Activated CD4-positive, CD25-positive, alpha-beta regulatory T cell treated with anti-CD3 and anti-CD28 coated beads, Interleukin-2, amount 50 U/mL, for 16 hours (primary cell): ENCODE results near the gene GDNF.
"Not testable (repeated sequence)": the region's sequence is repeated elsewhere in the genome, so short reads cannot be mapped to it uniquely, and the experiment has no call there.

ENCODE experiments used
- DNase-seq: peaks from one replicate; pipeline ENCODE4 v3.0.0-alpha.2; 2020; ENCODE audit warnings: low read depth, low spot score

Gene GDNF

GRCh38 chr5:37816883-37817282 is 23.0 kb downstream of the GDNF start:
- no peak for DNase-seq

GRCh38 chr5:37816331-37816730 is 23.5 kb downstream of the GDNF start:
- DNase-seq: no peak

- DNase-seq: no peak
These were observed 23.9 kb downstream of the GDNF start for GRCh38 chr5:37815913-37816312.

GRCh38 chr5:37814699-37815098 is 25.1 kb downstream of the GDNF start:
- no peak for DNase-seq

GRCh38 chr5:37812365-37812764 is 27.5 kb downstream of the GDNF start:
- DNase-seq: no peak

GRCh38 chr5:37811866-37812265 is 28.0 kb downstream of the GDNF start:
- no peak for DNase-seq

- DNase-seq: no peak
These were observed 29.5 kb downstream of the GDNF start for GRCh38 chr5:37810311-37810710.

GRCh38 chr5:37808945-37809344 is 30.9 kb downstream of the GDNF start:
- DNase-seq: no peak

GRCh38 chr5:37807621-37808301 is 32.1 kb downstream of the GDNF start:
- DNase-seq: no peak

GRCh38 chr5:37807015-37807414 is 32.8 kb downstream of the GDNF start:
- no peak for DNase-seq

- DNase-seq: no peak
These were observed 33.4 kb downstream of the GDNF start for GRCh38 chr5:37806476-37806875.

GRCh38 chr5:37806016-37806415 is 33.8 kb downstream of the GDNF start:
- no peak for DNase-seq

- DNase-seq: no peak
These were observed 35.4 kb downstream of the GDNF start for GRCh38 chr5:37804401-37804800.

GRCh38 chr5:37803487-37803886 is 36.4 kb downstream of the GDNF start:
- no peak for DNase-seq

- no peak for DNase-seq
These were observed 38.3 kb downstream of the GDNF start for GRCh38 chr5:37801521-37801920.

GRCh38 chr5:37799865-37800421 is 39.9 kb downstream of the GDNF start:
- DNase-seq: no peak

- not testable (repeated sequence) for DNase-seq
These were observed 43.4 kb downstream of the GDNF start for GRCh38 chr5:37796435-37796834.

GRCh38 chr5:37795292-37795691 is 44.5 kb downstream of the GDNF start:
- DNase-seq: not testable (repeated sequence)

GRCh38 chr5:37792975-37793631 is 46.7 kb downstream of the GDNF start:
- DNase-seq: no peak

- no peak for DNase-seq
These were observed 48.5 kb downstream of the GDNF start for GRCh38 chr5:37791321-37791720.

- DNase-seq: no peak
These were observed 49.9 kb downstream of the GDNF start for GRCh38 chr5:37789991-37790390.

- DNase-seq: no peak
These were observed 52.1 kb downstream of the GDNF start for GRCh38 chr5:37787742-37788141.

GRCh38 chr5:37786862-37787519 is 52.9 kb downstream of the GDNF start:
- no peak for DNase-seq
